K562 (cell line): ENCODE measurements around the gene DLL4. TPM values are rescaled to one million over a fixed set of nuclear protein-coding genes. Genes with fewer than 3 reads are reported as not detected.

Experiments
- ATF7 ChIP-seq: fragments of 450-650 bp; IDR thresholded peaks from 2 replicates; pipeline ENCODE4 v1.7.1; 2014; ENCODE audit warnings: mild to moderate bottlenecking, moderate library complexity
- CXXC5 ChIP-seq: fragments of 250-450 bp; sonication (Bioruptor Pico); IDR thresholded peaks from 2 replicates; pipeline ENCODE4 v1.8.0; 2022; ENCODE audit warnings: inconsistent platforms, mild to moderate bottlenecking, moderate library complexity
- MYBL2 ChIP-seq, 2 experiments: fragments of 450-650 bp in 1 of 2; sonication (generic) in 1 of 2; formaldehyde crosslinking in 1 of 2; IDR thresholded peaks; 2 replicates each; pipeline versions ENCODE4 v1.6.1 to v1.8.1; 2017 to 2022; ENCODE audit warnings: borderline replicate concordance in 1 of 2, inconsistent platforms in 1 of 2, low read depth in 1 of 2, mild to moderate bottlenecking in 1 of 2, missing genetic modification reagents in 1 of 2, moderate library complexity in 1 of 2
- NFXL1 ChIP-seq: fragments of 450-650 bp; formaldehyde crosslinking; IDR thresholded peaks from 2 replicates; pipeline ENCODE4 v1.4.0; 2021; ENCODE audit warnings: mild to moderate bottlenecking
- NR2C2 ChIP-seq, 2 experiments: fragments of 200-800 bp in 1 of 2; sonication (Bioruptor generic) in 1 of 2; sonication (generic) in 1 of 2; formaldehyde crosslinking in 1 of 2; IDR thresholded peaks; 2 replicates each; pipeline versions ENCODE4 v1.6.1 to v1.8.0; 2016 to 2022; ENCODE audit warnings: mild to moderate bottlenecking in 1 of 2, missing compliant biosample characterization in 1 of 2, missing genetic modification characterization in 1 of 2, missing genetic modification reagents in 1 of 2
- POLR2A ChIP-seq: fragments of 450-650 bp; conservative IDR thresholded peaks from 2 replicates; pipeline ENCODE4 v1.6.1; 2016
- POLR2G ChIP-seq: fragments of 200-400 bp; formaldehyde crosslinking; IDR thresholded peaks from 2 replicates; pipeline ENCODE4 v1.6.1; 2017; ENCODE audit warnings: low read depth, mild to moderate bottlenecking, antibody characterized with exemption, low read length, moderate library complexity
- SIRT6 ChIP-seq: IDR thresholded peaks from one replicate; pipeline ENCODE4 v1.6.1; 2012; ENCODE audit warnings: low read depth, mild to moderate bottlenecking, control low read depth, inconsistent platforms, low read length, moderate library complexity
- STAT5B ChIP-seq: fragments of 250-450 bp; sonication (Bioruptor Pico); IDR thresholded peaks from 2 replicates; pipeline ENCODE4 v1.8.0; 2021; ENCODE audit warnings: mild to moderate bottlenecking, inconsistent platforms
- TEAD4 ChIP-seq, 2 experiments: sonication (generic) in 1 of 2; formaldehyde crosslinking in 1 of 2; IDR thresholded peaks; 2 replicates each; pipeline versions ENCODE4 v1.6.1 to v1.8.0; 2012 to 2022; ENCODE audit warnings: borderline replicate concordance in 1 of 2, inconsistent platforms in 1 of 2, low read length in 1 of 2, mild to moderate bottlenecking in 1 of 2, missing genetic modification reagents in 1 of 2
- ZBTB5 ChIP-seq: fragments of 450-650 bp; IDR thresholded peaks from 2 replicates; pipeline ENCODE4 v1.6.1; 2017; ENCODE audit warnings: antibody characterized with exemption
- ZNF165 ChIP-seq: fragments of 250-450 bp; sonication (Bioruptor Pico); IDR thresholded peaks from 2 replicates; pipeline ENCODE4 v1.4.0; 2020; ENCODE audit warnings: borderline replicate concordance
- polyA plus RNA-seq, 8 experiments: library from polyadenylated mRNA; depleted of rRNA in 4 of 8; stranded (reverse) in 5 of 8; unstranded in 3 of 8; fragments of >200 nt; fragmentation: Nextera tagmentation in 2 of 8; fragmentation: Illumina TruSeq in 1 of 8; extraction: Ambion mirVana in 2 of 8; extraction: Trizol in 1 of 8; gene quantifications; 2 replicates each; pipeline versions ENCODE4 v1.2.1 to v1.2.3, GENCODE V29; 2011 to 2014; ENCODE audit warnings: inconsistent platforms in 1 of 8, missing spikeins in 1 of 8
- total RNA-seq, 7 experiments: library from RNA; depleted of rRNA in 6 of 7; stranded (reverse); fragments of >200 nt in 6 of 7; fragmentation: Illumina TruSeq in 2 of 7; extraction: Trizol in 2 of 7; gene quantifications; 2 replicates each; pipeline versions ENCODE4 v1.2.1 to v1.2.3, GENCODE V29; 2011 to 2021; ENCODE audit warnings: low replicate concordance in 1 of 7
- TF ChIP-seq, protein P1 (sequence below): fragments of 450-650 bp; formaldehyde crosslinking; IDR thresholded peaks from 2 replicates; pipeline ENCODE4 v1.4.0; 2020; ENCODE audit warnings: mild to moderate bottlenecking, moderate library complexity
- TF ChIP-seq, protein P2 (sequence below): fragments of 250-450 bp; sonication (Bioruptor Pico); IDR thresholded peaks from 2 replicates; pipeline ENCODE4 v1.8.0; 2022; ENCODE audit warnings: inconsistent platforms, mild to moderate bottlenecking, moderate library complexity, borderline replicate concordance
- TF ChIP-seq, protein P3 (sequence below), 2 experiments: fragments of 450-650 bp; conservative IDR thresholded peaks; 2 replicates each; pipeline ENCODE4 v1.6.1; 2017; ENCODE audit warnings: mild to moderate bottlenecking in 2 of 2, moderate library complexity in 2 of 2
- TF ChIP-seq, protein P4 (sequence below): fragments of 250-450 bp; sonication (Bioruptor Pico); IDR thresholded peaks from 2 replicates; pipeline ENCODE4 v1.8.0; 2021; ENCODE audit warnings: moderate library complexity, mild to moderate bottlenecking, inconsistent platforms

DLL4 gene
- total and polyA plus RNA-seq, 9 of the 15 experiments (the other 6 are each of a cell fraction or from before 2014, with no cell fraction given): 0.04 to 1.1 (median 0.41) TPM; not detected in 1

GRCh38 chr15:40928821-40929659, at the start of gene DLL4 (continued):
- TF ChIP-seq, protein P1, sequence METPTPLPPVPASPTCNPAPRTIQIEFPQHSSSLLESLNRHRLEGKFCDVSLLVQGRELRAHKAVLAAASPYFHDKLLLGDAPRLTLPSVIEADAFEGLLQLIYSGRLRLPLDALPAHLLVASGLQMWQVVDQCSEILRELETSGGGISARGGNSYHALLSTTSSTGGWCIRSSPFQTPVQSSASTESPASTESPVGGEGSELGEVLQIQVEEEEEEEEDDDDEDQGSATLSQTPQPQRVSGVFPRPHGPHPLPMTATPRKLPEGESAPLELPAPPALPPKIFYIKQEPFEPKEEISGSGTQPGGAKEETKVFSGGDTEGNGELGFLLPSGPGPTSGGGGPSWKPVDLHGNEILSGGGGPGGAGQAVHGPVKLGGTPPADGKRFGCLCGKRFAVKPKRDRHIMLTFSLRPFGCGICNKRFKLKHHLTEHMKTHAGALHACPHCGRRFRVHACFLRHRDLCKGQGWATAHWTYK (CRISPR knock-in tag): no peak
- TF ChIP-seq, protein P2, sequence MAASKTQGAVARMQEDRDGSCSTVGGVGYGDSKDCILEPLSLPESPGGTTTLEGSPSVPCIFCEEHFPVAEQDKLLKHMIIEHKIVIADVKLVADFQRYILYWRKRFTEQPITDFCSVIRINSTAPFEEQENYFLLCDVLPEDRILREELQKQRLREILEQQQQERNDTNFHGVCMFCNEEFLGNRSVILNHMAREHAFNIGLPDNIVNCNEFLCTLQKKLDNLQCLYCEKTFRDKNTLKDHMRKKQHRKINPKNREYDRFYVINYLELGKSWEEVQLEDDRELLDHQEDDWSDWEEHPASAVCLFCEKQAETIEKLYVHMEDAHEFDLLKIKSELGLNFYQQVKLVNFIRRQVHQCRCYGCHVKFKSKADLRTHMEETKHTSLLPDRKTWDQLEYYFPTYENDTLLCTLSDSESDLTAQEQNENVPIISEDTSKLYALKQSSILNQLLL (CRISPR knock-in tag): no peak
- TF ChIP-seq NFXL1 (CRISPR knock-in tag) (no peak), ZBTB5 (peak; percentile 62; the same call in 1 of the 2 replicates), ATF7 (0 out of 2 replicates have a peak, but pooled peaks have one; percentile 17), ZNF165 (no peak), POLR2G (peak; percentile 99), STAT5B (CRISPR knock-in tag) (no peak), TEAD4 (IDR thresholded peaks at IDR 0.05; ENCODE audit: low read length) (peak; percentile 20; the same call in 1 of the 2 replicates), TEAD4 (CRISPR knock-in tag; IDR thresholded peaks at IDR 0.05; ENCODE audit: borderline replicate concordance) (peak; percentile 89), SIRT6 (no peak), CXXC5 (CRISPR knock-in tag) (peak; percentile 76), MYBL2 (IDR thresholded peaks at IDR 0.05; ENCODE audit: low read depth) (no peak), MYBL2 (CRISPR knock-in tag; IDR thresholded peaks at IDR 0.05; ENCODE audit: borderline replicate concordance) (no peak), NR2C2 (CRISPR knock-in tag; IDR thresholded peaks at IDR 0.05) (no peak), NR2C2 (tag; IDR thresholded peaks at IDR 0.05) (no peak), POLR2A (peak; percentile 79)
- TF ChIP-seq, protein P3, sequence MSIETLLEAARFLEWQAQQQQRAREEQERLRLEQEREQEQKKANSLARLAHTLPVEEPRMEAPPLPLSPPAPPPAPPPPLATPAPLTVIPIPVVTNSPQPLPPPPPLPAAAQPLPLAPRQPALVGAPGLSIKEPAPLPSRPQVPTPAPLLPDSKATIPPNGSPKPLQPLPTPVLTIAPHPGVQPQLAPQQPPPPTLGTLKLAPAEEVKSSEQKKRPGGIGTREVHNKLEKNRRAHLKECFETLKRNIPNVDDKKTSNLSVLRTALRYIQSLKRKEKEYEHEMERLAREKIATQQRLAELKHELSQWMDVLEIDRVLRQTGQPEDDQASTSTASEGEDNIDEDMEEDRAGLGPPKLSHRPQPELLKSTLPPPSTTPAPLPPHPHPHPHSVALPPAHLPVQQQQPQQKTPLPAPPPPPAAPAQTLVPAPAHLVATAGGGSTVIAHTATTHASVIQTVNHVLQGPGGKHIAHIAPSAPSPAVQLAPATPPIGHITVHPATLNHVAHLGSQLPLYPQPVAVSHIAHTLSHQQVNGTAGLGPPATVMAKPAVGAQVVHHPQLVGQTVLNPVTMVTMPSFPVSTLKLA (conservative IDR thresholded peaks at IDR 0.05): peak in 1 of 2 experiments; percentile 58; a peak in 2 of 4 replicates
- TF ChIP-seq, protein P4, sequence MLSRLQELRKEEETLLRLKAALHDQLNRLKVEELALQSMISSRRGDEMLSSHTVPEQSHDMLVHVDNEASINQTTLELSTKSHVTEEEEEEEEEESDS: no peak
